Calu3 (cell line): Measurements from ENCODE around the gene UFD1. TPM values are rescaled to one million over a fixed set of nuclear protein-coding genes. Genes with fewer than 3 reads are reported as not detected.

ENCODE experiments used
- BruUV-seq: library from RNA; stranded (reverse); fragments of 400-500 nt; replicated peaks from 2 replicates; lab custom pipeline; 2021; lab: Mats Ljungman, UMichigan
- CTCF ChIA-PET: fragments of 300-600 bp; sonication (Branson Sonifier 250); formaldehyde crosslinking; loops from one replicate; lab custom pipeline; 2022; ENCODE audit warnings: antibody characterized with exemption; lab: Charles Lee
- DNase-seq: peaks from one replicate; pipeline ENCODE4 v3.0.0; 2022
- H3K27ac Mint-ChIP-seq: one replicate; pipeline ENCODE4 v1.8.0; 2022; ENCODE audit warnings: mixed read lengths; ENCODE audit not compliant: unreplicated experiment
- H3K27me3 Mint-ChIP-seq: one replicate; pipeline ENCODE4 v1.8.0; 2022; ENCODE audit warnings: mixed read lengths; ENCODE audit not compliant: unreplicated experiment
- H3K36me3 Mint-ChIP-seq: one replicate; pipeline ENCODE4 v1.8.0; 2022; ENCODE audit warnings: mild to moderate bottlenecking, moderate library complexity, mixed read lengths; ENCODE audit not compliant: insufficient read depth, unreplicated experiment
- H3K4me1 Mint-ChIP-seq: one replicate; pipeline ENCODE4 v1.8.0; 2022; ENCODE audit warnings: mild to moderate bottlenecking, low read depth, mixed read lengths; ENCODE audit not compliant: unreplicated experiment
- H3K4me3 Mint-ChIP-seq: one replicate; pipeline ENCODE4 v1.8.0; 2022; ENCODE audit warnings: mild to moderate bottlenecking, low read depth, moderate library complexity, mixed read lengths; ENCODE audit not compliant: unreplicated experiment
- H3K9me3 Mint-ChIP-seq: one replicate; pipeline ENCODE4 v1.8.0; 2022; ENCODE audit warnings: low read depth, mixed read lengths; ENCODE audit not compliant: unreplicated experiment
- intact Hi-C: fragments of 100-400 bp; cut with micrococcal nuclease; formaldehyde crosslinking; loops from one replicate; pipeline ENCODE4 v1.10.0; 2022; ENCODE audit not compliant: unreplicated experiment
- total RNA-seq: library from RNA; stranded (reverse); gene quantifications from 2 replicates; pipeline ENCODE4 v1.2.3, GENCODE V29; 2022
- TF ChIP-seq, protein P1 (sequence below): fragments of 200-600 bp; IDR thresholded peaks from one replicate; pipeline ENCODE4 v1.8.0; 2022; ENCODE audit warnings: antibody characterized with exemption; ENCODE audit not compliant: unreplicated experiment

Gene UFD1
- total RNA-seq, 1 experiment from 2014 or later, result 95.7 TPM

DNA sequence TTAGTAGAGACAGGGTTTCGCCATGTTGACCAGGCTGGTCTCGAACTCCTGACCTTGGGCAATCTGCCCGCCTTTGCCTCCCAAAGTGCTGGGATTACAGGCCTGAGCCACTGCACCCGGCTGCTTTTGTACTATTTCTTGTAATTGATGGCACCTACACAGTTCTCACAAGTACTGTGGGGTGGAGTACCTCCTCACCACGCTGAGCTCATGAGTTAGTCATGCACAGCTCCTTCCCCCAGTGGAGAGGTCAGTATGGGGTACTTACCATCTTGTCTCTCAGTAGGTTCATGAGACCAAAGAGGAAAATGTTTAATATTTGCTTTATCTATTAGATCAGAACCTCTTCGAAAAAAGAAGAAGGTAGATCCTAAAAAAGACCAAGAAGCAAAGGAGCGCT lies 44.6 kb downstream of the UFD1 start:
- no peak overlapping the region for H3K27ac Mint-ChIP-seq
- H3K27me3 Mint-ChIP-seq, result no peaks in the 10 kb centered on the region
- H3K9me3 Mint-ChIP-seq, result no peaks in the 10 kb centered on the region
- TF ChIP-seq, protein P1, sequence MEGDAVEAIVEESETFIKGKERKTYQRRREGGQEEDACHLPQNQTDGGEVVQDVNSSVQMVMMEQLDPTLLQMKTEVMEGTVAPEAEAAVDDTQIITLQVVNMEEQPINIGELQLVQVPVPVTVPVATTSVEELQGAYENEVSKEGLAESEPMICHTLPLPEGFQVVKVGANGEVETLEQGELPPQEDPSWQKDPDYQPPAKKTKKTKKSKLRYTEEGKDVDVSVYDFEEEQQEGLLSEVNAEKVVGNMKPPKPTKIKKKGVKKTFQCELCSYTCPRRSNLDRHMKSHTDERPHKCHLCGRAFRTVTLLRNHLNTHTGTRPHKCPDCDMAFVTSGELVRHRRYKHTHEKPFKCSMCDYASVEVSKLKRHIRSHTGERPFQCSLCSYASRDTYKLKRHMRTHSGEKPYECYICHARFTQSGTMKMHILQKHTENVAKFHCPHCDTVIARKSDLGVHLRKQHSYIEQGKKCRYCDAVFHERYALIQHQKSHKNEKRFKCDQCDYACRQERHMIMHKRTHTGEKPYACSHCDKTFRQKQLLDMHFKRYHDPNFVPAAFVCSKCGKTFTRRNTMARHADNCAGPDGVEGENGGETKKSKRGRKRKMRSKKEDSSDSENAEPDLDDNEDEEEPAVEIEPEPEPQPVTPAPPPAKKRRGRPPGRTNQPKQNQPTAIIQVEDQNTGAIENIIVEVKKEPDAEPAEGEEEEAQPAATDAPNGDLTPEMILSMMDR, result no peak
- peaks cover 13% of the 10 kb centered on the region for H3K4me1 Mint-ChIP-seq
- intact Hi-C loops, result no loop called here
- peaks cover 58% of the 10 kb centered on the region for H3K36me3 Mint-ChIP-seq
- peak overlapping the region; percentile 14 for H3K4me3 Mint-ChIP-seq
- no peak for DNase-seq
- no TSS peak for BruUV-seq
- CTCF ChIA-PET, result no interaction called here

DNA sequence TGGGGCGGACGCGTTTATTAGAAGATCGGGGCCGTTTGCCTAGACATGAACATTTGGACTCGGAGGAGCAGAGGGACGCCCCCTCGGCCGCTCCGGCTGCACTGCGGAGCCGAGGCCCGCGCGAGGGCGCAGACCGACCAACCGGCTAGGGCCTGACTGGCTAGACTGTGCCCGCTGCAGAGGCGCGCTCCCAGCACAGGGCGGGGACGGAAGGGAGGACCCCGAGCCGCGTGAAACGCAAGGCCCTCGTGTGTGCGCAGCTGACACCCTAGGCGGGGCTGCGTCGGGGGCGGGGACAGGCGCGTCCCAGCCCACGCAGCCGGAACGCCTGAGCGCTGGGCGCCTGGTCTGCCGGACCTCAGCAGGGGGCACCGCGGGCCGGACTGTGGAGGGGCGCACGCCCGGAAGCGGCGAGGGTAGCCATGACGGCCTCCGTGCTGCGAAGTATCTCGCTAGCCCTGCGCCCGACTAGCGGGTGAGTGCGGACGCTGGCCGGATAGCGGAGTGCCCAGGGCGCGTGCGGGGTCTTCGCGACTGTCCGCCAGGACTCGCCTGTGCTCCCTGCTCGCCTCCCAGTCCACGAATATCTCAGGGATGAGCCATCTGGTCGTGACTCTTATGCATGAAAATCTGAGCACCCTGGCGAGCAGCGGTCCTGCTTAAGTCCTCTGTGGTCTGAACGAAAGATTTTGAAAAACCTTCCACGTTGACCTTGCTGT lies 46.7 kb downstream of the UFD1 start, which contains the start of gene MRPL40:
MRPL40 (plus strand) TSS at position 413 of the 719 bp plus-strand sequence; CDS start at position 423, 10 bp downstream.
- CTCF ChIA-PET, result no interaction called here
- TF ChIP-seq, protein P1, result no peak
- BruUV-seq, result no TSS peak
- H3K4me3 Mint-ChIP-seq, result peak within 1 kb of the TSS; percentile 93
- DNase-seq, result peak; percentile 96
- intact Hi-C loops, result no loop called here
- peaks cover 55% of the 10 kb centered on the region for H3K36me3 Mint-ChIP-seq
- no peaks in the 10 kb centered on the region for H3K9me3 Mint-ChIP-seq
- no peaks in the 10 kb centered on the region for H3K27me3 Mint-ChIP-seq
- H3K4me1 Mint-ChIP-seq, result peaks cover 16% of the 10 kb centered on the region
- peak within 1 kb of the TSS; percentile 90 for H3K27ac Mint-ChIP-seq

DNA sequence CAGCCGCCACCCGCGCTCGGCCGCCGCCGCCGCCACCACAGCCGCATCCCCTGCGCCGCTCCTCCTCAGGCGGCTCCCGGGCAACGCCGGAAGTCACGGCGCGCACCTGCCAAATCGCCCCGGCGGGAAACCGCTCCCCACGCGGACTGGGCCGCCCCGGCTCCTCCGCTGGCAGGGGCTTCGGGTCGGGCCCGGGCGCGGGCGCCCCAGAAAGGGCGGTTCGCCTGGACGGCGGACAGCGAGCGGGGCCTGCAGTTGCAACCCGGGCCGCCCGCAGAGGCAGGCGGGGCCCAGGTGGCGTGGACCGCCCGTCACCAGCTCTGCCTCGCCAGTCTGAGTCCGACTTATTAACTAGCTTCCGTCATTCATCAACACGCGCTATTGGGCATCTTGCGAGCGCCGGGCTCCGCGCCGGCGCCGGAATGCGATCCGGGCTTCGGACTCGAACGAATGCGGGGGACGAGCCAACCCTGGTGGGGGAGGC lies 47.3 kb downstream of the UFD1 start, which contains the start of gene HIRA:
HIRA (minus strand) TSS at position 85 of the 484 bp plus-strand sequence. CDS start 257 bp downstream, outside the sequence.
- no TSS peak for BruUV-seq
- no peaks in the 10 kb centered on the region for H3K27me3 Mint-ChIP-seq
- TF ChIP-seq, protein P1, result no peak
- H3K36me3 Mint-ChIP-seq, result peaks cover 59% of the 10 kb centered on the region
- peak within 1 kb of the TSS; percentile 93 for H3K4me3 Mint-ChIP-seq
- CTCF ChIA-PET, result no interaction called here
- intact Hi-C loops, result no loop called here
- H3K27ac Mint-ChIP-seq, result peak within 1 kb of the TSS; percentile 90
- DNase-seq, result peak; percentile 90
- peaks cover 22% of the 10 kb centered on the region for H3K4me1 Mint-ChIP-seq
- H3K9me3 Mint-ChIP-seq, result no peaks in the 10 kb centered on the region

DNA sequence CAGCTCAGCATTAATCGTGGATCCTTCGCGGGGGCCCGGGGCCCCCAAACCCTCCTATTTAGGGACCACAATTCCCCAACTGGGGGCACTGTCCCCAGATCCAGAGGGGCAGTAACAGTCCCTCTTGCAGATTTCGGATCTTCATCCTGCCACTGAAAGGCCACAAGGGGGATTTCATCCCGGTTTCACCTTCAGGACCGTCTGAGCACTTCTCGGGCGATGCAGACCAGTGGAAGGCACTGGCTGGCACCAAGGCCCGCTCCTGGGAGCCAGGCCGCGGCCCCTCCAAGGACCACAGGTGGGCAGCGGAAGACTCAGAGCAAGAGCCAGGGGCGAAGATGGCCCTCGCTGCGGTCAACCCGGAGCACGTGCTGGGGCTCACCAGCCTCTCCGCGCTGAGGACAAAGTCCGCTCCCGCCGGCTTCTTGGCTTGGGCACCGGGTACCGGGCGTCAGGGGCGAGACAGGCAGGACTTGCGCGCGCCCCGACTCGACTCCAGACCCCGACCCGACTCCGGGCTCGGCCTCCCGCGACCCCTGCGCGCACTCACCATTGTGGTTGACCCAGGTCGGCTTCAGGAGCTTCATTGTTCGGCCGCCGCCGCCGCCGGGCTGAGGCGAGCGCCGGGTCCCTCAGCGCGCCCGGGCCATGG lies 48.0 kb downstream of the UFD1 start:
- BruUV-seq, result no TSS peak
- peak overlapping the region; percentile 17 for H3K27ac Mint-ChIP-seq
- intact Hi-C loops, result no loop called here
- CTCF ChIA-PET, result no interaction called here
- no peaks in the 10 kb centered on the region for H3K9me3 Mint-ChIP-seq
- peaks cover 62% of the 10 kb centered on the region for H3K36me3 Mint-ChIP-seq
- H3K4me1 Mint-ChIP-seq, result peaks cover 28% of the 10 kb centered on the region
- peak overlapping the region; percentile 93 for H3K4me3 Mint-ChIP-seq
- no peaks in the 10 kb centered on the region for H3K27me3 Mint-ChIP-seq
- TF ChIP-seq, protein P1, result no peak
- DNase-seq, result peak; percentile 49
